HK-2 (cell line): ENCODE data around the gene ADPRM.
"Not testable (repeated sequence)": the region's sequence is repeated elsewhere in the genome, so short reads cannot be mapped to it uniquely, and the experiment has no call there.

ENCODE experiments used
- DNase-seq: peaks from one replicate; pipeline ENCODE4 v3.0.0-alpha.2; 2018; ENCODE audit not compliant: unreplicated experiment

The ADPRM gene

GRCh38 chr17:10697092-10698081, at the start of gene ADPRM, which contains the start of gene SCO1:
Gene ADPRM (plus strand): TSS chr17:10697594. CDS start chr17:10704927, 7,333 bp downstream.
Gene SCO1 (minus strand): TSS chr17:10697533. CDS start chr17:10697507, 26 bp downstream.
- peak; percentile 95 for DNase-seq

- no peak for DNase-seq
Observed at GRCh38 chr17:10648381-10648780, 49.0 kb upstream of the ADPRM start.

- DNase-seq: no peak
Observed at GRCh38 chr17:10648956-10649355, 48.4 kb upstream of the ADPRM start.

GRCh38 chr17:10649602-10650001, 47.8 kb upstream of the ADPRM start:
- DNase-seq: no peak

- no peak for DNase-seq
Observed at GRCh38 chr17:10651927-10652326, 45.5 kb upstream of the ADPRM start.

GRCh38 chr17:10652984-10653659, 44.3 kb upstream of the ADPRM start:
- DNase-seq: no peak

- no peak for DNase-seq
Observed at GRCh38 chr17:10653987-10654386, 43.4 kb upstream of the ADPRM start.

GRCh38 chr17:10657148-10657547, 40.2 kb upstream of the ADPRM start, which contains the start of gene MYH3:
Gene MYH3 (minus strand): TSS chr17:10657309. CDS start chr17:10655064, 2,245 bp downstream.
- no peak for DNase-seq

- DNase-seq: no peak
Observed at GRCh38 chr17:10657879-10658278, 39.5 kb upstream of the ADPRM start.

- DNase-seq: no peak
Observed at GRCh38 chr17:10661437-10661836, 36.0 kb upstream of the ADPRM start.

- no peak for DNase-seq
Observed at GRCh38 chr17:10663231-10663630, 34.2 kb upstream of the ADPRM start.

GRCh38 chr17:10664571-10664970, 32.8 kb upstream of the ADPRM start:
- no peak for DNase-seq

- DNase-seq: no peak
Observed at GRCh38 chr17:10666906-10667305, 30.5 kb upstream of the ADPRM start.

- no peak for DNase-seq
Observed at GRCh38 chr17:10668775-10669174, 28.6 kb upstream of the ADPRM start.

- no peak for DNase-seq
Observed at GRCh38 chr17:10673312-10673711, 24.1 kb upstream of the ADPRM start.

GRCh38 chr17:10674704-10675103, 22.7 kb upstream of the ADPRM start:
- no peak for DNase-seq

GRCh38 chr17:10681866-10682446, 15.4 kb upstream of the ADPRM start:
- DNase-seq: no peak

- no peak for DNase-seq
Observed at GRCh38 chr17:10683853-10684252, 13.5 kb upstream of the ADPRM start.

GRCh38 chr17:10687499-10687898, 9.9 kb upstream of the ADPRM start:
- no peak for DNase-seq

- DNase-seq: not testable (repeated sequence)
Observed at GRCh38 chr17:10695875-10696407, 1.5 kb upstream of the ADPRM start.

GRCh38 chr17:10698096-10698818, 863 bp downstream of the ADPRM start:
- DNase-seq: no peak
